GM08714 (cell line): ENCODE measurements around the gene LYRM1.

Experiments
- H3K4me3 ChIP-seq: fragments of 200-500 bp; sonication (Bioruptor generic); 2 replicates; pipeline ENCODE4 v1.5.1; 2014; ENCODE audit warnings: mild to moderate bottlenecking, low read length, inconsistent platforms
- ZNF274 ChIP-seq: IDR thresholded peaks from 2 replicates; pipeline ENCODE4 v1.6.1; 2012; ENCODE audit warnings: mild to moderate bottlenecking, low read depth, low read length

The LYRM1 gene

GRCh38 chr16:20881503-20881878, 19.1 kb upstream of the LYRM1 start:
- no peak for TF ChIP-seq ZNF274
- H3K4me3 ChIP-seq: no peak overlapping the region

GRCh38 chr16:20883554-20884239, 16.9 kb upstream of the LYRM1 start:
- TF ChIP-seq ZNF274: no peak
- H3K4me3 ChIP-seq: no peak overlapping the region

- no peak overlapping the region for H3K4me3 ChIP-seq
- TF ChIP-seq ZNF274: no peak
Measured at GRCh38 chr16:20884240-20884556, 16.4 kb upstream of the LYRM1 start.

- H3K4me3 ChIP-seq: no peak overlapping the region
- no peak for TF ChIP-seq ZNF274
Measured at GRCh38 chr16:20886320-20886719, 14.3 kb upstream of the LYRM1 start.

GRCh38 chr16:20887207-20887606, 13.4 kb upstream of the LYRM1 start:
- no peak overlapping the region for H3K4me3 ChIP-seq
- TF ChIP-seq ZNF274: no peak

GRCh38 chr16:20889625-20890275, 10.8 kb upstream of the LYRM1 start:
- no peak overlapping the region for H3K4me3 ChIP-seq
- no peak for TF ChIP-seq ZNF274

- H3K4me3 ChIP-seq: no peak overlapping the region
- no peak for TF ChIP-seq ZNF274
Measured at GRCh38 chr16:20894388-20894787, 6.2 kb upstream of the LYRM1 start.

GRCh38 chr16:20897253-20897897, 3.2 kb upstream of the LYRM1 start:
- TF ChIP-seq ZNF274: no peak
- H3K4me3 ChIP-seq: no peak overlapping the region

- H3K4me3 ChIP-seq: no peak overlapping the region
- no peak for TF ChIP-seq ZNF274
Measured at GRCh38 chr16:20897922-20898321, 2.6 kb upstream of the LYRM1 start.

- H3K4me3 ChIP-seq: peak overlapping the region; percentile 89
- TF ChIP-seq ZNF274: no peak
Measured at GRCh38 chr16:20899071-20899470, 1.5 kb upstream of the LYRM1 start.

GRCh38 chr16:20899477-20900298, 883 bp upstream of the LYRM1 start:
- no peak for TF ChIP-seq ZNF274
- peak overlapping the region; percentile 89 for H3K4me3 ChIP-seq

GRCh38 chr16:20901068-20901435, 481 bp downstream of the LYRM1 start:
- peak overlapping the region; percentile 89 for H3K4me3 ChIP-seq
- TF ChIP-seq ZNF274: no peak

GRCh38 chr16:20901436-20902112, 1.0 kb downstream of the LYRM1 start:
- no peak for TF ChIP-seq ZNF274
- H3K4me3 ChIP-seq: peak overlapping the region; percentile 89

GRCh38 chr16:20902426-20902825, 1.9 kb downstream of the LYRM1 start:
- no peak for TF ChIP-seq ZNF274
- no peak overlapping the region for H3K4me3 ChIP-seq
